HPDE6-E6E7 (cell line): ENCODE results near the gene FLNA.
A peak's percentile ranks its signal among the peaks of the same experiment; 100 is the strongest.

Experiments used
- DNase-seq: peaks from one replicate; pipeline ENCODE4 v3.0.0; 2011; ENCODE audit warnings: missing footprints; ENCODE audit errors: extremely low spot score

FLNA gene

DNA sequence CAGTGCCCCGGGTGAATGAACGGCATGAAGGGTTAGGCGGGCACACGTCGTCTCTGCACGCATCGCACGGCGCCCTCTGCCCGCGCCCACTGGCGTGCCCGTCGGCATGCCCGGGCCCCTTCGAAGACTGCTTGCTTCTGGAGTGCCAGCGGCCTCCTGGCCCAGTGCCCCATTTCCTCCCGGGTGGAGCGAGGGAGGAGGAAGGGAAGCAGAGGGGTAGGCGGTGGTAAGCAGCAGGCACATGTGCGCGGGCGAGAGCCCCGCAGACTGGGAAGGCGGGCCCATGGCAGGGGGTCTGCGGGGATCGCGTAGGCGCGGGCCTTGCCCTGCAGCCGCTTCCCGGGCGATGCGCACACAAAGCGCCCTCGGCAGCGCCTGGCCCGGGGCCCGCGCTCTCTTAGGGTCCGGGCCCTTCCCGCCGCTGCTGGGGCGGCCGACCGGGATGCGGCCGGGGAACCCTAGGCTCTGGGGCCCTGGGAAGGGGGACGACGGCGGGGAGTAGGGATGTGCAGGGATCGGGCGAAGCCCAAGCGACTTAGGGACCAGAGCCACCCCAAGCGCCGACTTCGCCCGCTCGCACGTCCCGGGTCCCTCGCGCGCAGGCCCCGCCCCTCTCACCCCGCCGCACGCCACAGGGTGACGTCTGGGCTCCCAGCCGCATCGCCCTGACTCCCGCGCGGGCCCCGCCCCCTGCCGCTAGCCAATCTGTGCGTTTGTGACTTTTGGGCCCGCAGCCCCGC lies 3.8 kb upstream of the FLNA start:
- no peak for DNase-seq

DNA sequence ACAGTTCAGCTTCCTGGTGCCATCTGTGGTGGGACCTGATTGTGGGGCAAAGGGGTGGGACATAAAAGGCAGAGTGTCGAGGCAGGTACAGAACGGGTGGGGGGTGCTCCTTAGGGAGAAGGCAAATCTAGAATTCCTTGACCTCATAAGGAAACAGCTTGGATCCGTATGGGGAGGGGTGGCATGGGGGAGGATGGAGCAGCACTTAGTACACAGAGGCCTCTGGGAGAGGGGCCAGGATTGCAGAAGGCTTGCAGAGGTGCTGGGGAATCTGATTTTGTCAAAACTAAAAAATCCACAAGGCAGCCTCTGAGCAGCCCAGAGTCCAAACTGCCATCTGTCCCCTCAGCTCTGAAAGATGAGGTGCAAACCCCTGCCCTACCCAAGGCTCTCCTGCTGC lies 2.3 kb upstream of the FLNA start:
- no peak for DNase-seq

DNA sequence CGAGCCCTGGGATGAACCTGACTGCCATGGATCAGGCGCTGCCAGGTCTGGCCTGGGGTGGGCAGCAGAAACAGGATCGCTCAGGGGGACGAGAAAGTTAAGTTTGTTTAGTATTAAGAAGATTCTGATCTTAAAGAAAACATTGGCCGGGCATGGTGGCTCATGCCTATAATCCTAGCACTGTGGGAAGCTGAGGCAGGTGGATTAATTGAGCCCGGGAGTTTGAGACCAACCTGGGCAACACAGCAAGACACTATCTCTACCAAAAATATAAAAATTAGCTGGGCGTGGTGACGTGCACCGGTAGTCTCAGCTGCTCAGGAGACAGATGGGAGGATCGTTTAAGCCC lies 696 bp upstream of the FLNA start:
- DNase-seq, result no peak

DNA sequence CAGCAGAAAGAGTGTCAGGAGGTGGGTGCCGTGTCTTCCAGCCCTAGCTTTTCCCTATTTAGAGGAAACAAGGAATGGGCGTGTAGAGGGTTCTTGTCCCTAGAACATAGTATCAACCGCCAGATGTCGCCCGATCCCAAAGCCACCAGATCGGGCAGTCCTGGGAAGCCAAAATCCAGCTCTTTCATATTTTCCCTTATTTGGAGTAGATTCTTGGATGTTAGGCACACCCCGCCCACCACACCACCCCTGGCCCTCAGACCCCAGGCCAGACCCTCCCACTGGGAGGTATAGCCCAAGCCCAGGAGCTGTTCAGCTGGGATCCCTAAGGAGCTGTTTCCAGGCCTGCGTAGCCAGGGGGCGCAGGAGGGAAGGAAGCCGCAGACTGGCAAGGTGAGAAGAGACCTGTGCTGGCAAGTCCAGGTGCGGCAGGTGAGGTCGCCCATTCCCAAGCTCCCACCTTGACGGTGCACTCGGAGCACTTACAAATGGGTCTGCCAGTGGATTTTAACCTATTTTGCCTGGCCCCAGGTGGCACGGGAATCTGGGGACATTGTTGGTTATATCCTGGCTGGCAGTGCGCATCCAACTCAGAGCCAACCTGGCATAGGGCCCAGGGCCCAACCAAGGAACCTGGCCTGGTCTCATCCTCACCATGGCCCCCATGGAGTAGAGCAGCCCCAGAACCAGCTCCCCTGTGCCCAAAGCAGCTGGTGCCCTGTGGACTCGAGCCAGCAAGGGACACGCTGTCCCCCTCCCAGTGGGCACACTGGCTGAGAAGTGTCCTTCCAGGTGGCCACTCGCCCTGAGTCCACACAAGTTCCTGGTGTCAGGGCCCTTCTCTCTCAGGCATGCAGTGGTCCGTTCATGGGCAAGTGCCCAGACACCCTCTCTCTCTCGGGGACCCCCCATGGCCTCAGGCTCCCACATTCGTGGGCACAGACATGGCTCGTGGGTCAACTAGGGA lies 811 bp downstream of the FLNA start:
- DNase-seq, result peak; percentile 81

DNA sequence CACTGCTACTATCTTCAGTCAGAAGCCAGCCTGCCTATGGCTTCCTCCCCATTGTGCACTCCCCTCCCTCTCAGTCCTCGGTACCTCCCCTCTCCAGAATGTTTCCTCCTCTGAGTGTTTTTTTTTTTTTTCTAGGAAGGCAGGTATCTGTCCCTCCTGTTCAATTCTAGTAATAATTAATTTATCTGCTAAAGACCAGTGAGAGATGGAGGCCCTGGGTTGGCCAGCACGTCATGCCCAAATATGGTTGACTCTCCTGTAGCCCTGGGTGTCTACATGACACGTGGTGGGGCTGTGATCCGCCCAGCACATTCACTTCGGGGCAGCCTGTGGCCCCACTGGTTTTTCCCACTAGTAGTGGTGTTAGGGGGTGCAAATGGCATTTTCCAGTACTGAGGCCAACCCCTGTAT lies 1.8 kb downstream of the FLNA start:
- DNase-seq, result no peak

DNA sequence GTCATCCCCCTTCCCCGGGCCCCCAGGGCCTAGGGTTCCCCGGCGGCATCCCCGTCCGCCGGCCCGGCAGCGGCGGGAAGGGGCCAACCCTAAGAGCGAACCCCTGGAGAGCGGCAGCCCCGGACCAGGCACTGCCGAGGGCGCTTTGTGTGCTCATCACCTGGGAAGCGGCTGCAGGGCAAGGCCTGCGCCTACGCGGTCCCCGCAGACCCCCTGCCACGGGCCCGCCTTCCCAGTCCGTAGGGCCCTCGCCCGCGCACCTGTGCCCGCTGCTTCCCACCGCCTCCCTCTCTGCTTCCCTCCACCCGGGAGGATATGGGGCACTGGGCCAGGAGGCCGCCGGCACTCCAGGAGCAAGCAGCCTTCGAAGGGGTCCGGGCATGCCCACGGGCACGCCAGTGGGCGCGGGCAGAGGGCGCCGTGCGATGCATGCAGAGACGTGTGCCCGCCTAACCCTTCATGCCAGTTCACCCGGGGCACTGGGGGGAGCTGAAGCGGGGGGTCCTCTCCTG lies 2.6 kb downstream of the FLNA start:
- no peak for DNase-seq

DNA sequence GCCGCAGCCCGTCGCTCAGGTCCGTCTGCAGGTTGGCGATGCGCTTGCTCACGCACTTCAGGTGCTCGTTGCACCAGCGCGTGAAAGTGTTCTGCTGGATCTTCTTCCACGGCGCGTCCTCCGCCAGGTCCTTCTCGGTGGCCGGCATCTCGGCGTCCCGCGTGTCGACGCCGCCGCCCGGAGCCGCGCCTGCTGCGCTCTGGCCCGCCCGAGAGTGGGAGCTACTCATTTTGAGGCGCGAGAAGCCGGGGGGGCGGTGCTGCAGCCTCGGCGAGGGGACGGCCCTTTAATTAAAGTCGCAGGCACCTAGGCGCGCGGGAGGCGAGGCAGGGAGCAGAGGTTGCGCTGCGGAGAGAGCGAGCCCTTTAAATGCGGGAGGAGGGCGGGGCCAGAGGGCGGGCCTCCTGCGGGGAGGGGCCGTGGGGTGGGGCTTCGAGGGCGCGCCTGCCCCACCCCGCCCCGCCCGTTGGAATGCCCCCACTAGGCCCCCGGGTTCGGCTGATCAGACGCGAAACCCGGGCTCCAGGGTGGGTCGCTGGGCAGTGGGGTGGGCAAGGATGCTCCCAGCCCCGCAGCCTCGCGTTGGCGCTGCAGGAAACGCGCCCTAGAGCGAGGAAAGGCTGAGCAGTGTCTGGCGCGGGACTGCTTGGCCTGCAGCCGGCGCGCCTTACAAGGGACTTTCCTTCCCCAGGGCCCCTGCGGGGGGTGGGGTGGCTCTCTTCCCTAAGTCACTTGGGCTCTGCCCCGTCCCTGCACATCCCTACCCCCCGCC lies 3.2 kb downstream of the FLNA start:
- no peak for DNase-seq

DNA sequence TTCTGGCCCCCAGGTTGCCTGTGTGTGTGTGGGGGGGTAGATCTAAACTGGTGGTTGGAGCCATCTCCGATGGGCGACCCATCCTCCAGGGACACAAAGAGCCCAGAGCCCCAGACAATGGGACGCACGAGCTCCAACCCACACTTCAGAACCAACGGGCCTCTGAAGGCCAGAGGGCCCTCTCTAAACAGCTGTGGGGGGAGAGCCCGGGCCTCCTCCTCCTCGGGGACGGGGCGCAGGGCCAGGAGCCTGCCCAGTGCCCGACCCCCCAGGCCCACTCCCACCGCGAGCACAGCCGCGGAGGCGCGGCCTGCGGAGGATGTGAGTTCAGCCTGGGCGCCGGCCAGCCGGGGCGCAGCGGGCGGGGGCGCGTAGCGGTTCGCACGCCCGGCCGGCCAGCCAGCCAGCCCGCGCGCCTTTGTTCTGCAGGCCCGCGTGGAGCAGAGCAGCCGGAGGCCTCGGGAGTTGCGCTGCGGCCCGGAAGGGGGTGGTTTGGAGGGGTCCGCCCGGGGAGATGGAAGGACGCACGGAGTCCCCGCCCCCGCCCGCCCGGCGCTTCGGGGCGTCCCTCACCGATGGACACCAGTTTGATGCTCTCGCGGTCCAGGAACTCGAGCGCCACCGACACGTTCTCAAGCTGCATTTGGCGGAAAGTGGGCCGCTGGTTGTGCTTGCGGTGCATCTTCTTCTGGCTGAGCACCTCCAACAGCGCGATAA lies 4.0 kb downstream of the FLNA start:
- DNase-seq, result no peak

DNA sequence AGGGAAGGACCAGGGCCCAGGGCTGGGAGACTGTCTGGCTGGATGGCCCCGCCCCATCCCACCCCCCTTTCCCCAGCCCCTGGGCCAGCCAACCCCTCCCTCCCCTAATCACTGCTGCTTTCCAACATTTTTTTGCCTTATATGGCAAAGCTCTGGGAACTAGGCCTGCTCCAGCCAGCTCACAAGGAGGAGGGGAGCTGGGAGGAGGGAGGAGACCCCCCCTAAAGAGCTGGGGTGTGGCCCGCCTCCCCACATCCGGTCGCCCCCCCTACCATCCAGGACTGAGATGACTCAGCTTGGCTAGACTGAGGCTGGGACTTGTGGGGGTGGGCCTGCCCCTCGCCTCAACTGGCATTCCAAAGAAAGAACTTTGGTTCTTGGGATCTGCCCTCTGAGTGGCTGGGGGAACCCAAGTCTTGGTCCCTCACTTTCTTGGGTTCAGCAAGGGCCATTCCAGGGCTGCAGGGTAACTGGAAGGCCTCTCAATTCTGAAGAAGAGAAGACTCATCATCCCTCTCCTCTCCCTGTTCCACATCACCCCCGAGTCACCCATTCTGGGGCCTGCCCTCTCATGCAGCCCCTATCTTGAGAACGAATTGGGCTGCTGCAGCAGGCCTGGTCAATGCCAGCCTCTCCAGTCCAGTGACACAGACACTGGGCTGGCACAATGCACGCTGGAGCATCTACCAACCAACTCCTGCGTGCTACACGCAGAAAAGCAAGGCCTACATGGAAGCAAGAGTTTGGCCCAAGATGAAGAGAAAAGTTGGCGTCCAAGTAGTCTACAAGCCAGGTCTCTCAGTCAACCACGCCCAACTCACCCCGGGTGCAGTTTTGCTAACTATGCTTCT lies 4.8 kb downstream of the FLNA start:
- DNase-seq, result peak; percentile 80

DNA sequence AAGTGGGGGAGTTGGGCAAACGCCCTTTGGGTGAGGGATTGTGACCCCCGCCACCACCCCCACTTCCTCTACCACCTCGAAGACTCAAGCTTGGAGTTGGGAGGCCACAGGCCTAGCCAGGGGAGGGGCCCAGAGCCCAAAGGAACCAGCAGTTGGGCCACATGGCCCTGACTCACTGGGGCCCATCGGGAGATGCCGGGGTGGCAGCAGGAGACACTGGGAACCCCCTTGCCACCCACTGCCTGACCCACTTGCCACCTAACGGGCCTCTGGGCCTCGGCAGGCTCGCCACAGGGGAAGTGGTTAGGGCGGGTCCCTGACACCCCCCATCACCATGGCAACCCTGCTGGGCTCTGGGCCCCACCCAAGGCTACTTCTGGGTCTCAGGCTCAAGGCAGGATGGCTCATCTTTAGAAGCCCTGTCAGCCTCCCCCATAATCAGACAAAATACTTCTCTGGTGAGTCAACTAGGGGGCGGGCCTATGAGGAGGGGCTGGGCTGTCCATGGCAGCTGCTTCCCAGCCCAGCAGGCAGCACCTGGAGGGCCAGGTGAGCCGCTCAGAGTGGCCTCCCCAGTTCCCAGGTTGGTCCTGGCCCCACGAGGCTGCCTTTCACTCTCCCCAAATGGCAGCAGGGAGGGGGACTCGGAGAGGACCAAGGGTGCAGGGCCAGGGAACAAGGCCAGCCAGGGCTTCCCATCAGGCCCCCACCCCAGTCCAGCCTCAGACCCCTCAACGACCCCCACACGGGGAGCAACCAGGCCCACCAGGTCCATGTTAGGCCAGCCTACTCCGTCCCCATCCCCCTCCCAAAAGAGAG lies 5.6 kb downstream of the FLNA start:
- peak; percentile 87 for DNase-seq

DNA sequence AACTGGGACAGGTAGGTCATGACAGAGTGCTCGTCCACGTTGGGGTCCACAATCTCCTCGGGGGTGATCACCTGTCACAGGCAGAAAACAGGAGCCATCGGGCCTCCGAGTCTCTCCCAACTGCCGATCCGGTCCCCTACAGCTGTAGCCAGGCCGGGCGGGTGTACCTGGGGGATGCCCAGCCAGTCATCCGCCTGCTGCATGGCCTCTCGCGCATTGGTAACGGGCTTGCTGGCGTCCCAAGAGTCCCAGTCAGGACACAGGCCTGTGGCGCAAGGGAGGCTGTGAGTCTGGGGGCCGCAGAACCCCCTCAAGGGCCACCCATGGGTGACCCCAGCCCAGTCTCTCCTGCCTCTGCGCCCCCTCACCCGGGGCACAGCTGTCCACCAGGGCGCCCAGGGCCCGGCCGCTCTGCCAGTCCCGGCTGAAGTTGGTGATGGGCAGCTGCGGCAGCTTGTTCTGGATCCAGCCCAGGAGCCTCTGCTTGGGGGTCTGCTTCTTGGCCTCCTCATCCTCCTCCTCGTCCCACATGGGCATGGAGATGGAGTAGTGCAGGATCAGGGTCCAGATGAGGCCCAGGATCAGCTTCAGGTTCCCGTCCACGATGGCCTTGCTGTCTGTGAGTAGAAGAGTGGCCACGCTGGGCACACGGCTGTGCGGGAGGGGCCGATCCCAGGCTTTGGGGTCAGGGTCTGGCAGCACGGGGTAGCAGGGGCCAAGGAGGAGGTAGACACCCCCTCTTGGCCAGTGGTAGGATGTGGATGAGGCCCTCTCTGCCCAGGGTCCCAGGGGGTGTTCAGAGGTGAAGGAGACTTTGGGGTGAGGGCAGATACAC lies 6.7 kb downstream of the FLNA start:
- no peak for DNase-seq

DNA sequence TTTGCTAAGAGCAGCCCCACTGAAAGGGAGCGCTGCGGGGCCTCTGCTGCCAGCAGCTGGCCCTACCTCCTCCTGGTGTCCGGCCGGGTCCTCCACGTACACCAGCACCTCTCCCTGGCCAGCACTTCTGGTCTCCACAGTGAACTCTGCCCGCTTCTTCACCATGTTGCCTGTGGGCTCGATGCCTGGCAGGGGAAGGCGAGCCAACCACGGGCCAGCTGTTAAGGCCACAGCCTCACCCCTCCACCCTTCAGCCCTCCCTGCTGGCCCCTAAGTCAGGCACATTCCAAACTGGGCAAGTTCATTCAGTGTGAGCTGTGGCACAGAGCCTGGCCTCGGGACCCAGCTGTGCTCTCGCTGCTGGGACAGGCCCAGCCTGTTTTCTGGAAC lies 7.8 kb downstream of the FLNA start:
- DNase-seq, result no peak

DNA sequence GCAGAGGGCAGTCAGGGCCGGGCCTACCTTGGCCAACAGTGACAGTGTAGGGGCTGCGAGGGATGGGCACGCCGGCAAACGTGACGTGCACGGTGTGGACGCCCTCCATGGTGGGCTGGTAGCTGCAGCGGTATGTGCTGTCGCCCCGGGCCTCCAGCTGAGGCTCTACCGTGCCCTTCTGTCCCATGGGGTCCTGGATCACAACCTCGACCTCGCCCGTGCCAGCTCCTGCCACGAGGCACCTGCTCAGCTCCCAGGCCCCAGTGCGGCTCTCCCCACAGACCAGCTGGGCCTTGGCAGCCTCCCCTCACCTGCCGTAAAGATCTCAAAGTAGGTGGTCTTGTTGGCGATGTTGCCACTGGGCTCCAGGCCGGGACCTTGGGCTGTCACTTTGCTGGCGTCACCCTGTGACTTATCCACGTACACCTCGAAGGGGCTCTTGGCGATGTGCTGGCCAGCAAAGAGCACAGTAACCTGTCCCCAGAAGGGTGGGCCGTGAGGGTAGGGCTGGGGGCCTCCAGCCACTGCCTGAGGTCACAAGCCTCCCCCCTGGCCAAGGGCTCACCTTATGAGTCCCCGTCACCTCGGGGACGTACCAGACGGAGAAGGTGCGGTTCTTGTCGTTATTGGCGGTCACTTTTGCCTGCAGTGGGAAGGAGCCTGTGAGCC lies 8.3 kb downstream of the FLNA start:
- DNase-seq, result no peak

DNA sequence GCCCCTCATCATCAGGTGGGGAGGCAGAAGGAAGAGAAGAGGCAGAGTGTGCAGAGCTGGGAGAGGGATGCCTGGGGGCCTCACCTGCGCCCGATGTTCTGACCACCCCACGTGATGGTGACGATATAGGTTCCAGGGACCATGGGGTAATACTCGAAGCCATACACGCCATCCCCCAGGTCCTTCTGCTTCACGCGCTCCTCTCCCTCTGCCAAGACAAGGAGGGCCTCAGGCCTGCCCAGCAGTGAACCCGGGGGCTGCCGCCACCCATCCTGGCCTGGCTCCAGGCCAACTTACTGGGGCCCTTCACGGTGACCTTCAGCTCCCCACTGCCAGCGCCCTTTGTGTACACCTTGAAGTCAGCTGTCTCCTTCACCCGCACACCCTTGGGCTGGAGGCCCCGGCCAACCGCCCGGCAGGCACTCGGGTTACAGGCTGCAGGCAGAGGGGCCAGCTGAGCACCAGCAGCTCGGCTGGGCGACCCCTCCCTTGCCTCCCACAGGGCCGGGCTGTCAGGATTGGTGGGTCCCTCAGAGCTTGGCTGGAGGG lies 9.3 kb downstream of the FLNA start:
- DNase-seq, result no peak

DNA sequence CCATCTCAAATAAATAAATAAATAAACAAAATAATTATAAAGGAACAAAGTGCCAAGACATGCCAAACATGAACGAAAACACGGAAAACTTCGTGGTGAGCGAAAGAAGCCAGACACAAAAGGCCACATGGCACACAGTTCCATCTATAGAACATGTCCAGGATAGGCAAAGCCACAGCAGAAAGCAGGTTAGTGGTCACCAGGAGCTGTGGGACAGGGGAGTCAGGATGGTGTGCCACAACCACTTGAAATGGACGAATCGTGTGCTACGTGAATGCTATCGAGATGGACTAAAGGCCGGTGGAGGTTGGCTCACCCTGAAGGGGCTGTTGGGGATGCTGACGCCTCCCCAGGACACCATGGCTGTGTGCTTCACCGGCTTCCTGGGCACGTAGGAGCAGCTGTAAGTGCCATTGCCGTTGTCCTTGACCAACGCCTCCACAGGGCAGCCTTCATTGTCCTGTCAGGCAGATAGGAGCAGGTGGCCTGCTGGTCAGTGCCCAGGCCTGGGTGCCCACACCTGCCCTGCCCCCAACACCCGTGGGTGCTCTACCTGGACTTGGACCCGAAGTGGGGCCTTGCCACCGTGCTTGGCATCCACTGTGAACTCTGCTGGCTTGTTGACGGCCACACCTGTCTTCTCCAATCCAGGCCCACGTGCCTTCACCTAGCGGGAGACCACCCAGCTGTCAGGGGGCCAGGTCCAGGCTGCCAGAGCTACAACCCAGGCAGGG lies 10.6 kb downstream of the FLNA start:
- DNase-seq, result no peak

DNA sequence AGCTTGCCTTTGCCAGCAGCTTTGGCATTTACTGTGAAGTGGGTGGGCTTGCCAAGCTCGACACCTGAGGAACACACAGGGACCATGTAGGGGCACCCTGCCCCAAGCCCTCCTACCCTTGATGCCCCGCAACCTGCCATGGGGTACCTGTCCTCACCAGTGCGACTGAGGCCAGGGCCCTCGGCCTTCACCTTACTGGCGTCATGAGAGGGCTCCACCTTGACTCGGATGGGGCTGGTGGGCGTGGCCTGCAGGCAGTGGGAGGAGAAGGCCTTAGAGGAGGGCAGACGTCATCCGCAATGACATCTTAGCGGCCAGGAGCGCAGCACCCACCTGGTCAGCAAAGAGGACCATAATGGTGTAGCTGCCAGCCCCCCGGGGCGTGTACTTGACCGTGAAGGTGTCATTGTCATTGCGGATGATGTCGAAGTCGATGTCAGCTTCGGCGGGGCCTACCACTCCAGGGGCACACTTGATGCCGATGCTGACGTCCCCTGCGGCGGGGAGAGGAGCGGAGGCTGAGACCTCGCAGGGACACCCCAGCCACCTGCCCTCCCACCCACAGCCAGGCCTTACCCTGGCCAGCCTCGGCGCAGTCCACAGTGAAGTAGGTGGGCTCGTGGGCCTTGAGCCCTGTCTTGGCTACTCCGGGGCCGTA lies 12.2 kb downstream of the FLNA start:
- DNase-seq, result no peak
